ENCODE results near the gene HIVEP2. TPM values are rescaled to one million over a fixed set of nuclear protein-coding genes. Genes with fewer than 3 reads are reported as not detected.

Gene HIVEP2
- total RNA-seq, 1 experiment from 2014 or later: 1.8 TPM

DNA sequence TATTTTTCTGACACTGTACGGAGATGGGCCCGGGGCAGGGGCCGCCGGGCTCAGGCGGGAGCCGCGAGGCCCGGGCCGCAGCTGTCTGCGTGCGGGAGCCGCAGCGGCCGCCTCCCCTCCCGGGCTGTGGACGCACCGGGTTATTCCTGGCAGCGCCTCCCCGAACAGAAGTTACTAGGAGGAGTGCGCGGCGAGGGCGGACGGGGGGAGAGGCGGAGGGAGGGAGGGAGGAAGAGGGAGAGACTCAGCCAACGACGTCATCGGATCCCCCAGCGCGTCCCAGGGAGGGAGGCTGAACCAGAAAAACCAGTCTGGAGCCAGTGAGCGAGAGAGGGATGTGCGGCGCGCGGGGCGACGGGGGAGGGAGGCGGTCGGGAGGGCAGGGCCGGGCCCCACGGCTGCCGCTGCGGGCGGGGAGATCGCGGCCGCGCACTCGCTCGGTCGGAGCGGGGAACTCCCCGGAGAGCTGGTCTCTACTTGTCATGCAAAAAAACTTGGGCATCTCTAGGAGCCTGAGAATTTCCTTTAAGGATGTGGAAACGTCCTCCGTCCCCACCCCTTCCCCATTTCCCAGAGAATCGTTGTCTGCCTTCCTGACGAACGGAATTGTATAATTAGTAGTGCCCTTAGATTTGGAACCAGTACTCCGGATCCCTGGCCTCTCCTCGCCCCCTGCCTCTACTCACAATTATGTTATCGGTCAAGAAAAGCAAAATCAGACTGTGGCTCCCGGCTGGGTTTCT lies 1.4 kb upstream of the HIVEP2 start:
- peak; percentile 97 for DNase-seq (ENCODE audit: low spot score)
- in situ Hi-C loops (cut with HindIII; ENCODE audit: low sequenced_read_pairs): no loop called here

DNA sequence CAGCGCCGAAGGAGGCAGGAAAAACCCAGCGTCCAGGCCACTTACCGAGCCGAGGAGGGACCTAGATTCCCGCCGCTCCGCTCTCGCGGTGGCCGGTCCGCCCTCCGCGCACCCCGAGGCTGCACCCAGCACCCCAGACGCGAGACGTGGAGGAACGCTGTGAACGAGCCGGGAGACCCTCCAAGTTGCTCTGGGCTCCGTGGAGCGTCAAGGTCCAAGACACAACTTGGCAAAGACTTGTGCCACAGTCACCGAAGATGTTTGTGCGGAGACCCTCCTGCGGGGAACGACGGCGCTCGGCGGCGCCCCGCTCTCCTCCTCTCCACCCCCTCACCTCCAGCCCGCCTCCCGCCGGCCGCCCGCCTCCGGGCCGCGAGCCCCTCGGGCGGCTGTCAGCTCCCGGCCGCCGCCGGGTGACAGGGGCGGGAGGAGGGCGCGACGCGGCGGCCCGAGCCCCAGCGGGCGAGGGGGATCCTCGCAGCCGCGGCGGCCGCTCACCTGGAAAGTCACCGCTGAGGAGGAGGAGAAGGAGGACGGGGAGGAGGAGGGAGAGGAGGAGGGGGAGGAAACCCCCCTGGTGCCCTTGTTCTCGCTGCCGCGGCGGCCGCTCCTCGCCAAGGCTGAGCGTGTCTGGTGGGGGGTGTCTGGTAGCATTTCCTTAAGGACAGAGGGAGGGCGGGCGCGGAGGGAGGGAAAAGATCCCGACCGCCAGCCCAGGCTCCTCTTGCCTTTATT lies 637 bp upstream of the HIVEP2 start:
- in situ Hi-C loops (cut with HindIII; ENCODE audit: low sequenced_read_pairs): no loop called here
- peak; percentile 38 for DNase-seq (ENCODE audit: low spot score)

DNA sequence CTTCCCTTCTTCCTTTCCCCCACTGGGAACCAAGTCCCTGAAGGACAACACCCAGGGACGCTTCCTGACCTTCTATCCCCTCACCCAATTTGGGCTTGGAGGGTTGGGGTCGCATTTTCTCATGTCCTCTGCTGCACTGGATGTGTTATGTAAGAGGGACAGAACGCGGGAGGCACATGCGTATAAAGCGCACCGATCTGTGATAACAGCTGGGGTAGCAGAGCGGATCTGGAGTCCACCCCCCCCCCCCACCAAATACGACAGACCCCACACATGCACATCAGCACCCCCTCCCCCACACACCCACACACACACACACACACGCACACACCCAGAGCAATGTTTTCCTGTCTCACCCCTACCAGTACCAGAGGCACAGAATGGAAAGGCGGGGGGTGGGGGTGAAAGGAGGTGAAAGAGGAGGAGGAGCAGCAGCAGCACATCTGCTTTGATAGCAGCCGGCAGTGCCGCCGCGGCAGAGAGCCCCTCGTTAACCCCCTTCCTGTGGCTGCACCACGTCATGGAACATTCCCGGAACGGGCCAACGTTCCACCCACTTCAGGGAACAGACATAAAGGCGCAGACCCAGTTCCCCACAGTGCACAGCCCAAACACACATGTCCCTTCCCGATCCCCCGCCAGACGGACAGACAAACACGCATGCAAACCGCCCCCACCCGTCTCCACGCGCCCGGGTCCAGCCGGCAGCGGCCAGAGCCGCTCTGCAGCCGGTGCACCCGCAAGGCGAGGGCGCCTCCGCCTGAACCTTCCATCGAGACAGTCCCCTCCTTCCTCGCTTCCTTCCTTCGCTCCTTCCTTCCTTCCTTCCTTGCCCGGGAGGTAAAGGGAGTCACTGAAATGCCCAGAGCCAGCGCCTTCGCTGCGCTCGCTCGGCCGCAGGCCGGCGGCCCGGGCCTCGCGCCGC lies 590 bp downstream of the HIVEP2 start:
- peak; percentile 76 for DNase-seq (ENCODE audit: low spot score)
- in situ Hi-C loops (cut with HindIII; ENCODE audit: low sequenced_read_pairs): no loop called here

DNA sequence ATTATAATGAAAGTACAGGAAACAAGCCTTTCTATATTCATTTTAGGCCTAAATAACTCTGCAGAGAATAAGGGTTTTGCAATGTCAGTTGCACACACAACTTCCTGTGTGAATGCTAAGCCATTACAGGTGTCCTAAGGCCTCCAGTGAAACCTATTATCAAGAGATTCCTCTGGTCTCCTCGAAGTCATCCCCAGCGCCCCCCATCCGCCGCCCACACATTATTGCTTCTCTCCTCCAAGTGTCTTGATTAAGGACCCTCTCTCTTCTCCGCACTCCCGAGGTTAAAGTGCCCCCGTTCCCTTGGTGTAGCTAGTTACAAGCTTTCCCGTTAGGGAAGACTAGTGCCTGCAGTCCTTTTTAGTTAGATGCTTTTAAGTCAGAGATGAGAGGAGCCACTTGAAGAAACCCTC lies 1.3 kb downstream of the HIVEP2 start:
- in situ Hi-C loops (cut with HindIII; ENCODE audit: low sequenced_read_pairs): no loop called here
- no peak for DNase-seq (ENCODE audit: low spot score)

DNA sequence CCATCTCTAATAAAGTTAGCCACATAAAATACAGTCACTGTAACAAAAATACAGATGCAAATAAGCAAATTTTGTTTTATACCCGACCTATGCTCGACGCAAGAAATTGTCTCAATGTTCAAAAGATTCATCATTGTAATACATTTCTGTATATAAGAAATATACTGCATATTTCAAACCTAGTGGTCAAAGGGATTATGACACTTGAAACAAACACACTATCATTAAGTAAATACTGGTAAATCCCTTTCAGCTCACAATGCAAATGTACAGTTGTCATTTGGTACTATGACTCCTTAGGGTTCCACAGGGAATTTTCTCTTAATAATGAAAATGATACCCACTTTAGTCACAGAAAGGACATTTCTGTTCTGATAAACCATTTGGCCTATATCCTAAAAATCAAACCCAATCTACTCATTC lies 2.2 kb downstream of the HIVEP2 start:
- peak; percentile 66 for DNase-seq (ENCODE audit: low spot score)
- in situ Hi-C loops (cut with HindIII; ENCODE audit: low sequenced_read_pairs): no loop called here

DNA sequence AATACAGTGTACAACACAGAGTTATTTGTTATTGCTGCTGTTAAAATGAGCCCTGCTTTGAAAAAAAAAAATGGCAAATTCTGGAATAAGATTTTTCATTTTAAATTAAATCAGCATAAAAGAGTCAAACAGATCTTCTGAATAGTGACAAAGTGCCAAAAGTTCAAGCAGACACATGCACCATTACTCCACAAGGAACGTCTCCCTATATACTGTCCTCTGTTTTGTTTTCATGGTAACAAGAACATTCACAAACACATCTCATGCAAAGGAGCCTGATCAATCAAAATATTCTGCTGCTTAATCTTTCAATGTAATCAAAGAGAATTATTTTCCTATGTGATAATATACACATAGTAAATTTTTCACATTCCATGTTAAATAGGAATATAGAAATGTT lies 2.7 kb downstream of the HIVEP2 start:
- in situ Hi-C loops (cut with HindIII; ENCODE audit: low sequenced_read_pairs): no loop called here
- no peak for DNase-seq (ENCODE audit: low spot score)

DNA sequence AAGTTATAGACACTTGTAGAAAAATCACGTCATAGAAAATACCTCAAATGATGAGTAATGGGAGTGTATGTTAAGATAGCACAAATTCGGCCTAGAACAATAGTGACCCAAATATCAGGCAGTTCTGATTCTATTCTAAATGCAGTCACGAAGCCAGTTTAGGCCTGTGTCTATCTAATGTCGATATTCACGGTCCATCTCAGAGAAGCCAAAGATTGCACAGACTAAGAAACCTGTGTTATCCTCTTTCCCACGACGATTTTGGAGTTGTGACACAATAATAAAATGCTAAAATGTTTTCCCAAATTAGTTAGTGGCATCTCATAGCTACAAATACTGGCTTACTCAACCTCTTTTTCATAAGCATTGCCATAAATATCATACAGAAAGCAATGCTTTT lies 4.0 kb downstream of the HIVEP2 start:
- in situ Hi-C loops (cut with HindIII; ENCODE audit: low sequenced_read_pairs): no loop called here
- DNase-seq (ENCODE audit: low spot score): no peak

DNA sequence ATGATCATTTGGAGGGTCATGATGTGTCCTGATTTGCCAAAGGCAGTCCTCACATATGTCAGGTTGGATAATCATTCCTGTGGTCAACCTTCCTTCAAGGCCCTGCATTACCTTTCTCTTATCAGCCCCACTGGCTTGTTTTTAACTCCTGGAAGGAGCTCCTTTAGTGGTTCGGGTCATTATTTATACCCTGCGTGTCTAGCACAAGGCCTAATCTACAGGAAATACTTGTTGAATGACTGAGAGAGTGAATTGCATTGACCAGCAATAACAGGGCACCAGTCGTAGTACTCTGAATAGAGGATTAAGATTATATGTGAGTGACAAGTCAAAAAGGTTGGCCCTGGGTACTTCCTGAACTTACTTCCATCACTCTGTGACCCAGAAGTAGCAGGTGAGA lies 4.5 kb downstream of the HIVEP2 start:
- in situ Hi-C loops (cut with HindIII; ENCODE audit: low sequenced_read_pairs): no loop called here
- no peak for DNase-seq (ENCODE audit: low spot score)

DNA sequence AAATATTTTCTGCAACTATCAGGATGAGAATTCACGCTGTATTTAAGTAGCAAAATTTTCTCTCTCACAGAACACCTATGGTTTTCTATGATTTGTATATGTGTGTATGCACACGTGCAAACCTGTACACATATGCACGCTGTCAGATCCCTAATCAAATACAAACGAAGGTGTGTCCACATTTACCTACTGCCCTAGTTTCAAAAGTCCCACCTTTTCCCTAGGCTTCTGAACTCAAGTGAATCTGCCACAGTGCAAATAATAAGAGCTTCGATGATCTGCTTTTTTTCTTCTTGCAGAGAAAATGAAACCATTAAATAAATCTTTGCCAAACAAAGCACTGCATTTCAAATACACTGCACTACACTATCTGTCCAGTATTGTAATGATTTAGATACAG lies 6.5 kb downstream of the HIVEP2 start:
- DNase-seq (ENCODE audit: low spot score): no peak
- in situ Hi-C loops (cut with HindIII; ENCODE audit: low sequenced_read_pairs): no loop called here

DNA sequence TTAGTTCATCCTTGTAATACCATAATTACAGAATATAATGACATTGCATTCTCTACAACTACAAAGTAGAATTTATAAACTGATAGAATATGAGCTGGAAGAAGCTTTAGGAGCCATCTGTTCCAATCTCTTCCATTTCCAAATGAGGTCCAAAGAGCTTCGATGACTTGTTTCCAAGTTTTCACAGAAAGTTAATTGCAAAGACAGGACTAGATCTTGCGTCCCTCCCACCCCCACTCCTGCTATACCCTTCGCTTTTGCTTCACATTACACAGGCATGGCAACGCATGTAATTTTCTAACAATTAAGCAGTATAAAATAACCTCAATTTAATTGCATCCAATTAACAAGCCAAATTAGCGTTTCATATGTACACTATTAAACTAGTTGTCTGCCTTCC lies 7.0 kb downstream of the HIVEP2 start:
- DNase-seq (ENCODE audit: low spot score): peak; percentile 34
- in situ Hi-C loops (cut with HindIII; ENCODE audit: low sequenced_read_pairs): no loop called here

DNA sequence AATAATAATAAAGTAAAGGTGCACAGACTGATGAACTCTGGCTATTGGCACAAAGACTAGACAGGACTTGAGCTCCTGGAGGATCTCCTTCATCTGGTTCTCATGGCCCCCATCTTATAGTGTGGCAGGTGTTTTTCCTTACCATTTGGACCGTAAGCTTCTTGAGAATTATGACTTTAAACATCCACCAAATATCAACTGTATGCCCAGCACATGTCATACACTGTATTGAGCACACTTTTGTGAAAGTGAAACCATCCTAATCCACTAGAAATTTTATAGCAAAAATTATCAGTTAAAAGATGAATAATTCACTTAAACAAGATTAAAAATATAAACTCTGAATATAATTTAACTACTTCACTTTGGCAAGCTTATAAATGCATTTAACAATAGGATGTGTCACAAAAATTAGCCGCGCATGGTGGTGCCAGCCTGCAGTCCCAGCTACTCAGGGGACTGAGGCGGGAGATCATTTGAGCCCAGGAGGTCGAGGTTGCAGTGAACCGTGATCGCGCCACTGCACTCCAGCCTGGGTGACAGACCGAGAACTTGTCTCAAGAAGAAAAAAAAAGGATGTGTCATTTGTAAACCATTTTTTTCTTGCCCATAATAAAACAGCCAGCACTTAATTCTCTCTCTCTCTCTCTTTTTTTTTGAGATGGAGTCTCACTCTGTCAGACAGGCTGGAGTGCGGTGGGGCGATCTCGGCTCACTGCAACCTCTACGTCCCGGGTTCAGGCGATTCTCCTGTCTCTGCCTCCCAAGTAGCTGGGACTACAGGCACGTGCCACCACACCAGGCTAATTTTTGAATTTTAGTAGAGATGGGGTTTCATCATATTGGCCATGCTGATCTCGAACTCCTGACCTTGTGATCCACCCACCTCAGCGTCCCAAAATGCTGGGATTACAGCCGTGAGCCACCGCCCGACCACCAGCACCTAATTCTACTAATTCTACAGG lies 9.1 kb downstream of the HIVEP2 start:
- in situ Hi-C loops (cut with HindIII; ENCODE audit: low sequenced_read_pairs): no loop called here
- DNase-seq (ENCODE audit: low spot score): no peak

DNA sequence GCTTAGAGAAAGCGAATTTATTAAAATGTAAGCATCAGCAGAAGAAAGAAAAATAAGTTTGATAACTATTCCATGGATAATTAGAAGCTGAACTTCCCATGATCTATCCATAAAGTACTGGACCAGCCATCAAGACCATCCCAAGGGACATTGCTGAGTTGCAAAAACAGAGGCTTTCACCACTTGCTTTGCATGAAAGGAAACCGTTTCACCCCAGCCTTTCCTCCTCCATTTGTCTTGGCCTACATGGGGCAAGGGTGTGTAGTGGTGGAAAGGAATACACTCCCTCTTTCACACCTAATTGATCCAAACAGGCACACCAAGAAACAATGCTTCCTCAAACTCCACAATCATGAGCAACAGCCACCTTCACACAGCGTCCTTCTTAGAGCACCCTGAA lies 10.4 kb downstream of the HIVEP2 start:
- DNase-seq (ENCODE audit: low spot score): no peak
- in situ Hi-C loops (cut with HindIII; ENCODE audit: low sequenced_read_pairs): no loop called here

DNA sequence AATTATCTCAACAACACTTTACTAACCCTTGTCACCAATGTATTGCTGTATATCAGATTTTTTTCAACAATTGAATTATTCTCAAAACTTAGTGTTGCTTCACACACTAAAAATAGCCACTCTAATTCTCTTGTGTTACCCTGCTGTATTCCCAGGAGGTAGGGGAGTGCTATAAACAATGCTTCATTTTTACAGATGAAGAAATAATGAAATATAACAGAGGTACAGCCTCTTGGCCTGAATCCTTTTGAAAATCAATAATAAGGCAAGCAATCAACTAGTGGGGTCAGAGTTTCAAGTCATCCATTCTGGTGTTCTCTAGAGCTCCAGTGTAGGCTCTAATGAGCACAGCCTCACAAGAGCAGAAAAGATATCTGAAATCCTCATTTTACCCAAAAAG lies 10.9 kb downstream of the HIVEP2 start:
- no peak for DNase-seq (ENCODE audit: low spot score)
- in situ Hi-C loops (cut with HindIII; ENCODE audit: low sequenced_read_pairs): no loop called here

DNA sequence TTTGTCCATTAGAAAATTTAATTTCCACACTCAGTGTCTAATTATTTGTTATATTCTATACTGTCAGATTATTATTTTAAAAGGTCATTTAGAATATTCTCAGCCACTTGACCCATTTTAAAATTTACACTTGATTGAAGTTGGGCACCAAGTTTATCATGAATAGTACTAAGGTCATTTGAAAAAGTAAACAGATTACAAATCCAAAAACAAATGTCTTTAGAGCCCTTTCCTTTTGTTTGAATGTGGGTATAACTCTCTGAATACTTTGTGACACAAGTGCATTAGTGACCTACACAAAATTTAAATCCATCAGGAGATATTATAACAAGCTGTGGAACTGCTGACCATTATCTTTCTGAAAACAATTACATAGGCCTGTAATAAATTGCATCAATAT lies 11.3 kb downstream of the HIVEP2 start:
- in situ Hi-C loops (cut with HindIII; ENCODE audit: low sequenced_read_pairs): no loop called here
- no peak for DNase-seq (ENCODE audit: low spot score)

DNA sequence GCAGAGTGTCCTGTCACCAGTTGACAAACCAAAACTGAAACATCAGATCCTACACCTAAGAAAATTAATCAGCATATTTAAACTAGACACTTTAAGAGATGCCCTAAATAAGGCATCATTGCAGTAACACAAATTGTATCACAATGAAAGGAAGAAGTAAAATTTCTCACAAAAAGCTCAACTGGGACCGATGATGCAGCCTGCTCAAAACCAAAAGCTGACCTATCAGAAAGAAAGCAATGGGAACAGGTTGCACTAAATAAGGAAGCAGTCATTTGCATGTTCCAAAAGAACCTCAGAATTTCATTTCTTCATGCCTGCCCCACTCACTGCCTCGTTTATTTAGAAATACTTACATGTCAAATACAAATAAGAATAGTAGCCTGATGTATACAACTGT lies 12.1 kb downstream of the HIVEP2 start:
- no peak for DNase-seq (ENCODE audit: low spot score)
- in situ Hi-C loops (cut with HindIII; ENCODE audit: low sequenced_read_pairs): no loop called here

DNA sequence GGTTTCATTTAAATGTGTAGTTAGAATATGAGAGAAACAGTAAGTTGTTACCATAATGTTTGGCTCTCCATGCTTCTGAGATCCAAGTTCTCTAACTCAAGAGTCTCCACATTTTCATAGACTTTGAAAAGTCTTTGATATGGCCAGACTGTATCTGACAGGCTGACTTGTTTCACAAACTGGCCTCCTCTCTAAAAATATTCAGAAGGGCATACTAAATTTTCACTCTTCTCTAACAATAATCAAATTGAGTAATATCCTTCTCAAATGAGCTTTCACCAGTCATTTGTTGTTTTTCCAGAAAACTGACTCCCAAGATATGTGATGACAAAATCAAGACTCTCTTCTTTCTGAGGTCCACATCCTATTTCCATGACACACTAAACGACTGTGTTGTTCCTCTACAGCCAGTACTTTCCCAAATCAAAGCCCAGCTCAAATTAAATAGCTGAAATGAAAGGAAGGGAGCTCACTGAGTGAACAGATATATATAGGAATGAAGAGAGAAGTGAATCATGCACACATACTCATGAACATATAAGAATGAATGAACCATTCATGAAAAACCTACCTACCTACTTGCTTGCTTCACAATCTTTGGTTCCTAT lies 15.1 kb downstream of the HIVEP2 start:
- in situ Hi-C loops (cut with HindIII; ENCODE audit: low sequenced_read_pairs): no loop called here

DNA sequence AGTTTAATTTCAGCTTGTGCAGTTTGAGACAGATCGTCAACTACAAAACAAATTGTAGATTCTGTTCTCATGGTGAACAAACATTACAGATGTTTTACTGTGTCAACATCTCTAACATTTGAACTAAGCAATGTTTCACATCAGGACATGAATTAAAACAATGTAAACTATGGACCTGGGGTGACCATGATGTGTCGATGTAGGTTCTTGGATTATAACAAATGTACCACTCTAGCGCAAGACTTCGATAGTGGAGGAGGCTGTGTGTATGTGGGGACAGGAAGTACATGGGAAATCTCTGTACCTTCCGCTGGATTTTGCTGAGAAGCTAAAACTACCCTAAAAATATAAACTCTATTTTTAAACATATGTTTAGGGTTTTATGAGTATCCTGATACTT lies 17.1 kb downstream of the HIVEP2 start:
- DNase-seq (ENCODE audit: low spot score): no peak
- in situ Hi-C loops (cut with HindIII; ENCODE audit: low sequenced_read_pairs): no loop called here

More for the DNA sequence above, 15.1 kb downstream of the HIVEP2 start:
- DNase-seq (ENCODE audit: low spot score): no peak

DNA sequence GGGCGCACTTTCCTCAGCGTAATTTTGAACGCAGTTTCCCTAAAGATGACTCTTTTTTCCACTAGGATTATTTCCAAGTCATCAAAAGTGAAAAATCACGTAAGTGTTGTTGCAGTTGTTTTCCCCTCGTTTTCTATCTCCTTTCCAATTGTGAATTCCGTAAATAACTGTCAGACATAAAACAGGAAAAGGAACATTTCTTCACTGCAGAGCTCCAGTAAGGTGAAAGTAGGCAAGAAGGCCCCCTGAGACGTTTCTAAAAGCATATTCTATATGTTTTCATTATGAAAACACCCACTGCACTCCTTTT lies 17.8 kb downstream of the HIVEP2 start:
- in situ Hi-C loops (cut with HindIII; ENCODE audit: low sequenced_read_pairs): no loop called here
- no peak for DNase-seq (ENCODE audit: low spot score)
